ENCODE results near the gene TFAP2D.

TFAP2D gene

GRCh38 chr6:50820869-50821264, 107.5 kb downstream of the TFAP2D start:
- ChIA-PET POLR2A (no interaction called here), CTCF (interaction anchor here (0.6 to 0.7 kb wide), 2 partner anchors 1073 to 1244 kb away, joined by 3 to 4 read pairs; no protein-coding TSS in a partner anchor)
- Histone ChIP-seq H3K9me3 (ENCODE audit: control insufficient read depth, insufficient read depth, low read depth, low read length) (no peaks in the 10 kb centered on the region; the same call in 1 of the 2 replicates), H3K4me1 (ENCODE audit: control insufficient read depth, insufficient read depth, low read length) (no peaks in the 10 kb centered on the region), H3K27ac (ENCODE audit: extremely low read depth, low read depth, low read length) (no peak overlapping the region), H3K4me3 (ENCODE audit: low read depth, low read length) (no peak overlapping the region), H3K36me3 (ENCODE audit: control insufficient read depth in 2 of 2, insufficient read depth in 1 of 2, low read length in 2 of 2) (no peaks in the 10 kb centered on the region)
- TF ChIP-seq ZBTB8A (tag by site-specific recombination; IDR thresholded peaks at IDR 0.05) (no peak), ZNF221 (tag by site-specific recombination; IDR thresholded peaks at IDR 0.05; ENCODE audit: borderline replicate concordance) (no peak), GLIS1 (tag by site-specific recombination; IDR thresholded peaks at IDR 0.05) (no peak), ZNF830 (tag by site-specific recombination; IDR thresholded peaks at IDR 0.05; ENCODE audit: low read depth) (no peak), ZNF398 (tag by site-specific recombination; IDR thresholded peaks at IDR 0.05) (no peak), ZNF266 (tag by site-specific recombination; IDR thresholded peaks at IDR 0.05; ENCODE audit: low read depth) (no peak), ZNF324 (tag by site-specific recombination; IDR thresholded peaks at IDR 0.05) (no peak), ZNF670 (tag by site-specific recombination; IDR thresholded peaks at IDR 0.05; ENCODE audit: low read depth) (no peak)
- TF ChIP-seq, protein P1, sequence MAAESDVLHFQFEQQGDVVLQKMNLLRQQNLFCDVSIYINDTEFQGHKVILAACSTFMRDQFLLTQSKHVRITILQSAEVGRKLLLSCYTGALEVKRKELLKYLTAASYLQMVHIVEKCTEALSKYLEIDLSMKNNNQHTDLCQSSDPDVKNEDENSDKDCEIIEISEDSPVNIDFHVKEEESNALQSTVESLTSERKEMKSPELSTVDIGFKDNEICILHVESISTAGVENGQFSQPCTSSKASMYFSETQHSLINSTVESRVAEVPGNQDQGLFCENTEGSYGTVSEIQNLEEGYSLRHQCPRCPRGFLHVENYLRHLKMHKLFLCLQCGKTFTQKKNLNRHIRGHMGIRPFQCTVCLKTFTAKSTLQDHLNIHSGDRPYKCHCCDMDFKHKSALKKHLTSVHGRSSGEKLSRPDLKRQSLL (tag by site-specific recombination; IDR thresholded peaks at IDR 0.05), result no peak

DNA sequence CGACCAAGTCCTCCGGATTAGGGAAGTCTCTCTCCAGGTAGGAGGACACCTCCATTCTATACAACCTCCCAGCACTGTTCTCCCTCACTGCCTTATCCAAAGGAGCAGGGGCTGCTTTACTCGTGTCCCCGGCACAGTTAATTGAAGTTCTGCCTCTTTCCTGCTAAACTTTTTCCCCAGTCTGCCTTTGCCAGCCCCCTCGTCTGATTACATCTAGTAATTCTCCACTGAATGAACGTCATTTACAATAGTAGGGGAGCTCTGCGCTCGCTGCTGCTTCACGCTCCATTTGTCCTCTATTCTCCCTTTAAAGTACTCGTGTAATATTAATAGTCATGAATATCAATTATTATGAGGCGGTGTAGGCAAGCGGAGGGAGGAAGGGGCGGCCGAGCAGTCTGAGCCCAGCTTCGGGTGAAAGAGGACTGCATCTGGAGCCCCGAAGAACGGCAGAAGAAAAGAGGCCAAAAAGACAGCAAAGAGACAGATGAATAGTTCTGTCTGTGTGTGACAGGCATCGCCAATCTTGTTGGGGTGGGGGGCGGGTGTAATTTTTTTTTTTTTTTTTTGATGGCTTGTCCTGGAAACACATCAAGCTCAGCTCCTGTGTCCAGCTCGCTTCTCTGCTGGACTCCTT, 108.2 kb downstream of the TFAP2D start:
- Histone ChIP-seq H3K4me1 (ENCODE audit: control insufficient read depth, insufficient read depth, low read length) (no peaks in the 10 kb centered on the region), H3K27ac (ENCODE audit: extremely low read depth, low read depth, low read length) (no peak overlapping the region), H3K9me3 (ENCODE audit: control insufficient read depth, insufficient read depth, low read depth, low read length) (no peaks in the 10 kb centered on the region; the same call in 1 of the 2 replicates), H3K36me3 (ENCODE audit: control insufficient read depth in 2 of 2, insufficient read depth in 1 of 2, low read length in 2 of 2) (no peaks in the 10 kb centered on the region), H3K4me3 (ENCODE audit: low read depth, low read length) (no peak overlapping the region)
- TF ChIP-seq ZNF621 (tag by site-specific recombination; IDR thresholded peaks at IDR 0.05) (no peak), BCL11A (tag by site-specific recombination; IDR thresholded peaks at IDR 0.05; ENCODE audit: low read depth) (no peak), GLI2 (tag by site-specific recombination; IDR thresholded peaks at IDR 0.05; ENCODE audit: borderline replicate concordance, low read depth) (no peak), WT1 (tag by site-specific recombination; IDR thresholded peaks at IDR 0.05) (no peak), SETDB1 (IDR thresholded peaks at IDR 0.05; ENCODE audit: insufficient read length, low read length) (no peak), ZBTB44 (tag by site-specific recombination; IDR thresholded peaks at IDR 0.05) (no peak), ZNF202 (tag by site-specific recombination; IDR thresholded peaks at IDR 0.05; ENCODE audit: borderline replicate concordance) (no peak), ZNF335 (tag by site-specific recombination; conservative IDR thresholded peaks at IDR 0.05) (no peak)
- TF ChIP-seq, protein P2, sequence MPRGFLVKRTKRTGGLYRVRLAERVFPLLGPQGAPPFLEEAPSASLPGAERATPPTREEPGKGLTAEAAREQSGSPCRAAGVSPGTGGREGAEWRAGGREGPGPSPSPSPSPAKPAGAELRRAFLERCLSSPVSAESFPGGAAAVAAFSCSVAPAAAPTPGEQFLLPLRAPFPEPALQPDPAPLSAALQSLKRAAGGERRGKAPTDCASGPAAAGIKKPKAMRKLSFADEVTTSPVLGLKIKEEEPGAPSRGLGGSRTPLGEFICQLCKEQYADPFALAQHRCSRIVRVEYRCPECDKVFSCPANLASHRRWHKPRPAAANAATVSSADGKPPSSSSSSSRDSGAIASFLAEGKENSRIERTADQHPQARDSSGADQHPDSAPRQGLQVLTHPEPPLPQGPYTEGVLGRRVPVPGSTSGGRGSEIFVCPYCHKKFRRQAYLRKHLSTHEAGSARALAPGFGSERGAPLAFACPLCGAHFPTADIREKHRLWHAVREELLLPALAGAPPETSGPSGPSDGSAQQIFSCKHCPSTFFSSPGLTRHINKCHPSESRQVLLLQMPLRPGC (tag by site-specific recombination; IDR thresholded peaks at IDR 0.05), result no peak
- TF ChIP-seq, protein P3, sequence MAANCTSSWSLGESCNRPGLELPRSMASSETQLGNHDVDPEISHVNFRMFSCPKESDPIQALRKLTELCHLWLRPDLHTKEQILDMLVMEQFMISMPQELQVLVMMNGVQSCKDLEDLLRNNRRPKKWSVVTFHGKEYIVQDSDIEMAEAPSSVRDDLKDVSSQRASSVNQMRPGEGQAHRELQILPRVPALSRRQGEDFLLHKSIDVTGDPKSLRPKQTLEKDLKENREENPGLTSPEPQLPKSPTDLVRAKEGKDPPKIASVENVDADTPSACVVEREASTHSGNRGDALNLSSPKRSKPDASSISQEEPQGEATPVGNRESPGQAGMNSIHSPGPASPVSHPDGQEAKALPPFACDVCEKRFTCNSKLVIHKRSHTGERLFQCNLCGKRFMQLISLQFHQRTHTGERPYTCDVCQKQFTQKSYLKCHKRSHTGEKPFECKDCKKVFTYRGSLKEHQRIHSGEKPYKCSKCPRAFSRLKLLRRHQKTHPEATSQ (tag by site-specific recombination; IDR thresholded peaks at IDR 0.05), result no peak
- TF ChIP-seq, protein P4, sequence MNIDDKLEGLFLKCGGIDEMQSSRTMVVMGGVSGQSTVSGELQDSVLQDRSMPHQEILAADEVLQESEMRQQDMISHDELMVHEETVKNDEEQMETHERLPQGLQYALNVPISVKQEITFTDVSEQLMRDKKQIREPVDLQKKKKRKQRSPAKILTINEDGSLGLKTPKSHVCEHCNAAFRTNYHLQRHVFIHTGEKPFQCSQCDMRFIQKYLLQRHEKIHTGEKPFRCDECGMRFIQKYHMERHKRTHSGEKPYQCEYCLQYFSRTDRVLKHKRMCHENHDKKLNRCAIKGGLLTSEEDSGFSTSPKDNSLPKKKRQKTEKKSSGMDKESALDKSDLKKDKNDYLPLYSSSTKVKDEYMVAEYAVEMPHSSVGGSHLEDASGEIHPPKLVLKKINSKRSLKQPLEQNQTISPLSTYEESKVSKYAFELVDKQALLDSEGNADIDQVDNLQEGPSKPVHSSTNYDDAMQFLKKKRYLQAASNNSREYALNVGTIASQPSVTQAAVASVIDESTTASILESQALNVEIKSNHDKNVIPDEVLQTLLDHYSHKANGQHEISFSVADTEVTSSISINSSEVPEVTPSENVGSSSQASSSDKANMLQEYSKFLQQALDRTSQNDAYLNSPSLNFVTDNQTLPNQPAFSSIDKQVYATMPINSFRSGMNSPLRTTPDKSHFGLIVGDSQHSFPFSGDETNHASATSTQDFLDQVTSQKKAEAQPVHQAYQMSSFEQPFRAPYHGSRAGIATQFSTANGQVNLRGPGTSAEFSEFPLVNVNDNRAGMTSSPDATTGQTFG (tag by site-specific recombination; IDR thresholded peaks at IDR 0.05; ENCODE audit: borderline replicate concordance), result no peak
- CTCF ChIA-PET, result interaction anchor here (0.7 kb wide), 1 partner anchor 332 kb away, joined by 3 read pairs; no protein-coding TSS in a partner anchor
- POLR2A ChIA-PET, result no interaction called here
